ENCODE results near the gene TBC1D22A. TPM values are rescaled to one million over a fixed set of nuclear protein-coding genes. Genes with fewer than 3 reads are reported as not detected.

TBC1D22A gene
- total and polyA plus RNA-seq, 10 of the 15 experiments (the other 5 are each of a cell fraction or from before 2014, with no cell fraction given): 0.63 to 44.7 (median 27.4) TPM

DNA sequence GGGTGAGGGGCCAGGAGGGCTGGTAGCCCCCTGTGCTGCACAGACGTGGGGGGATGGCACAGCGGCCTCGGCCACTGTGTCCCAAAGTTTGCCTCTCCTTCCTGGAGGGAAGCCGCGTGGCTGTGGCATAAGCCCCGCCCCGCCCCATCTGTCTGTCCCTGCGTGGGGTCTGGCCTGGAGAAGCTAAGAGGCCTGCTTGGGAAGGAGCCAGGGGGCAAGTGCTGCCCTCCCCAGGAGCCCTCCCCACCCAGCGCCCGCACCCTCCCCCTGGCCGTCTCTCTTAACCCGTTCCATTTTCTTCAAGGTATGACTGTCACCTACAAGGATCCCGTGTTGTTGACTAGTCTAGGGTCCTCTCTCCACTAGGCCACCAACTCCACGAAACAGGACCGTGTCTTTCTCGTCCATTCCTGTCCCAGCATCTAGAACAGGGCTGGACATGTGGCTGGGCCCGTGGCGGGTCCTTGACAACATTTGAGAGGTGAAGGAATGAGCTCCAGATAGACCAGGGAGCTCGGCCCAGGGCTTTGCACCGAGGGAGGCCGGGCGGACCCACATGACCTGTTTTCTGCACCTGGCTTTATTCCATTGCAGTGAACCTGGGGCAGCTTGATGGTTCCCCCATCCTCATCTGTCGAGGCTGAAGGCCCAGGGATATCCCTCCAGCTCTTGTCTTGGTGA is 428.0 kb downstream of the TBC1D22A start (continued):
- TF ChIP-seq, protein P1, sequence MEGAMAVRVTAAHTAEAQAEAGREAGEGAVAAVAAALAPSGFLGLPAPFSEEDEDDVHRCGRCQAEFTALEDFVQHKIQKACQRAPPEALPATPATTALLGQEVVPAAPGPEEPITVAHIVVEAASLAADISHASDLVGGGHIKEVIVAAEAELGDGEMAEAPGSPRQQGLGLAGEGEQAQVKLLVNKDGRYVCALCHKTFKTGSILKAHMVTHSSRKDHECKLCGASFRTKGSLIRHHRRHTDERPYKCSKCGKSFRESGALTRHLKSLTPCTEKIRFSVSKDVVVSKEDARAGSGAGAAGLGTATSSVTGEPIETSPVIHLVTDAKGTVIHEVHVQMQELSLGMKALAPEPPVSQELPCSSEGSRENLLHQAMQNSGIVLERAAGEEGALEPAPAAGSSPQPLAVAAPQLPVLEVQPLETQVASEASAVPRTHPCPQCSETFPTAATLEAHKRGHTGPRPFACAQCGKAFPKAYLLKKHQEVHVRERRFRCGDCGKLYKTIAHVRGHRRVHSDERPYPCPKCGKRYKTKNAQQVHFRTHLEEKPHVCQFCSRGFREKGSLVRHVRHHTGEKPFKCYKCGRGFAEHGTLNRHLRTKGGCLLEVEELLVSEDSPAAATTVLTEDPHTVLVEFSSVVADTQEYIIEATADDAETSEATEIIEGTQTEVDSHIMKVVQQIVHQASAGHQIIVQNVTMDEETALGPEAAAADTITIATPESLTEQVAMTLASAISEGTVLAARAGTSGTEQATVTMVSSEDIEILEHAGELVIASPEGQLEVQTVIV (IDR thresholded peaks at IDR 0.05; ENCODE audit: borderline replicate concordance, partially characterized antibody): no peak
- TF ChIP-seq EGR1 (IDR thresholded peaks at IDR 0.05; ENCODE audit: borderline replicate concordance in 1 of 2, low read depth in 2 of 2, low read length in 2 of 2): no peak

DNA sequence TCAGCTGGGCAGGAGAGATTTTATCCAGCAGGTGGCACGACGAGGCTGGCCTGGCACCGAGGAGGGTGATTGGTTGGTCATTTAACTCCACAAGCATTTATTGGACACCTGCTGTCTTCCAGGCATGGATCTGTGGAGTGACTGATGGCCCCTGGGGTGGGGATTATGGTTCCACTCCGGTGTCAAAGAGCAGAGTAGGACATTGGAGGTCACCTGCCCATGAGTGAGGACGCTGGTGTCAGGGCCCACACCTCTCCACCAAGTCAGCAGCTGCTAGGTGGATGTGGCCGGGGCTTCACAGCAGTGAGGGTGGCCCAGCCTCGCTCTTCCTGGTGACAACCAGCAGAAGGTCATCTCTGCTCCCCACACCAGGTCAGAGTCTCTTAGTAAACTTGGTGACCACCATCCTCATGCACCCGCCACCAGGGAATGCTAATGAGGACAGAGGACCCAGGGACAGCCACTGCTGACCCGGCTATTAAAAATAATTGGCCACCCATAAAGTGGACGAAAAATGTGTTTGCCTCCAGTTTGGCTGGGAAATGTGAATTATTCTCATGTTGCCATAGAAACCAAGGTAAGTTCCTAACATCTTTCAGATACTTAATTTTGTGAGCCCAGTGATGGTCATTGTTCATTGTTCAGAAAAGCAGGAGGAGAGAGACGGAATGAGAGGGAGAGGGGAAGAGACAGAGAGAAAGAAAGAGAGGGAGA is 428.7 kb downstream of the TBC1D22A start:
- H2AFZ ChIP-seq (ENCODE audit: control insufficient read depth, low read depth, low read length): no peak overlapping the region
- intact Hi-C loops (cut with micrococcal nuclease; ENCODE audit: unreplicated experiment): no loop called here
- TF ChIP-seq SMC3 (IDR thresholded peaks at IDR 0.05; ENCODE audit: borderline replicate concordance, low read length) (no peak), FOXK2 (IDR thresholded peaks at IDR 0.05) (no peak), RAD21 (IDR thresholded peaks at IDR 0.05; ENCODE audit: insufficient read depth, low read depth, low read length) (no peak), NFYA (IDR thresholded peaks at IDR 0.05; ENCODE audit: borderline replicate concordance, low read depth, low read length) (no peak)
- TF ChIP-seq, protein P2, sequence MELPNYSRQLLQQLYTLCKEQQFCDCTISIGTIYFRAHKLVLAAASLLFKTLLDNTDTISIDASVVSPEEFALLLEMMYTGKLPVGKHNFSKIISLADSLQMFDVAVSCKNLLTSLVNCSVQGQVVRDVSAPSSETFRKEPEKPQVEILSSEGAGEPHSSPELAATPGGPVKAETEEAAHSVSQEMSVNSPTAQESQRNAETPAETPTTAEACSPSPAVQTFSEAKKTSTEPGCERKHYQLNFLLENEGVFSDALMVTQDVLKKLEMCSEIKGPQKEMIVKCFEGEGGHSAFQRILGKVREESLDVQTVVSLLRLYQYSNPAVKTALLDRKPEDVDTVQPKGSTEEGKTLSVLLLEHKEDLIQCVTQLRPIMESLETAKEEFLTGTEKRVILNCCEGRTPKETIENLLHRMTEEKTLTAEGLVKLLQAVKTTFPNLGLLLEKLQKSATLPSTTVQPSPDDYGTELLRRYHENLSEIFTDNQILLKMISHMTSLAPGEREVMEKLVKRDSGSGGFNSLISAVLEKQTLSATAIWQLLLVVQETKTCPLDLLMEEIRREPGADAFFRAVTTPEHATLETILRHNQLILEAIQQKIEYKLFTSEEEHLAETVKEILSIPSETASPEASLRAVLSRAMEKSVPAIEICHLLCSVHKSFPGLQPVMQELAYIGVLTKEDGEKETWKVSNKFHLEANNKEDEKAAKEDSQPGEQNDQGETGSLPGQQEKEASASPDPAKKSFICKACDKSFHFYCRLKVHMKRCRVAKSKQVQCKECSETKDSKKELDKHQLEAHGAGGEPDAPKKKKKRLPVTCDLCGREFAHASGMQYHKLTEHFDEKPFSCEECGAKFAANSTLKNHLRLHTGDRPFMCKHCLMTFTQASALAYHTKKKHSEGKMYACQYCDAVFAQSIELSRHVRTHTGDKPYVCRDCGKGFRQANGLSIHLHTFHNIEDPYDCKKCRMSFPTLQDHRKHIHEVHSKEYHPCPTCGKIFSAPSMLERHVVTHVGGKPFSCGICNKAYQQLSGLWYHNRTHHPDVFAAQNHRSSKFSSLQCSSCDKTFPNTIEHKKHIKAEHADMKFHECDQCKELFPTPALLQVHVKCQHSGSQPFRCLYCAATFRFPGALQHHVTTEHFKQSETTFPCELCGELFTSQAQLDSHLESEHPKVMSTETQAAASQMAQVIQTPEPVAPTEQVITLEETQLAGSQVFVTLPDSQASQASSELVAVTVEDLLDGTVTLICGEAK (IDR thresholded peaks at IDR 0.05; ENCODE audit: borderline replicate concordance): no peak
- no peaks in the 10 kb centered on the region for H3K9me3 ChIP-seq (replicated peaks; ENCODE audit: control insufficient read depth, insufficient read depth, low read length)
- no peak for ATAC-seq
- no peak for DNase-seq (ENCODE audit: low read depth, low spot score)
- no peak overlapping the region for H3K4me3 ChIP-seq
- FAIRE-seq: no peak
- no peaks in the 10 kb centered on the region for H4K20me1 ChIP-seq (ENCODE audit: control insufficient read depth, insufficient read depth)
- RAD21 ChIA-PET (ENCODE audit: unreplicated experiment): interaction anchor here (1.0 kb wide), 1 partner anchor 1302 kb away, joined by 3 read pairs; no protein-coding TSS in a partner anchor
- H3K4me1 ChIP-seq (ENCODE audit: control insufficient read depth, insufficient read depth, low read length): no peaks in the 10 kb centered on the region
- POLR2A ChIA-PET: no interaction called here
- SMC1A ChIA-PET (ENCODE audit: uncharacterized antibody, unreplicated experiment): no interaction called here
- H3K36me3 ChIP-seq (ENCODE audit: control insufficient read depth in 2 of 2, insufficient read depth in 2 of 2, low read length in 1 of 2): no peaks in the 10 kb centered on the region
- H3K4me2 ChIP-seq (ENCODE audit: control insufficient read depth, insufficient read depth): no peak overlapping the region
- no peak overlapping the region for H3K27ac ChIP-seq (ENCODE audit: control insufficient read depth, insufficient read depth)
- no peak overlapping the region for H3K9ac ChIP-seq (ENCODE audit: control insufficient read depth, insufficient read depth, low read length)
- in situ Hi-C loops (cut with MboI): no loop called here
- WGBS (ENCODE audit: insufficient coverage, insufficient replicate concordance, low lambda C conversion rate, missing lambda C conversion rate): 43% methylated on average over 11 of the region's 11 CpGs
- H3K27me3 ChIP-seq (replicated peaks in 1 of 2; ENCODE audit: control insufficient read depth in 2 of 2, insufficient read depth in 2 of 2, low read length in 1 of 2): no peaks in the 10 kb centered on the region
- CTCF ChIA-PET: no interaction called here
- BruUV-seq (replicated peaks): no TSS peak
- no peaks in the 10 kb centered on the region for H3K79me2 ChIP-seq (ENCODE audit: control insufficient read depth, insufficient read depth, low read length)

Measured in GM12878 (cell line).